Central memory CD8-positive, alpha-beta T cell (primary cell): ENCODE results near the gene UPF3B.
"Not testable (repeated sequence)": the region's sequence is repeated elsewhere in the genome, so short reads cannot be mapped to it uniquely, and the experiment has no call there.

Experiments used
- ATAC-seq: fragments of 150-1000 bp; cut with Tn5 transposase; replicated peaks from 2 replicates; pipeline ENCODE4 v1.10.0; 2022; ENCODE audit warnings: mild to moderate bottlenecking, moderate FRiP score, moderate number of reproducible peaks; ENCODE audit not compliant: poor library complexity, severe bottlenecking; ENCODE audit errors: extremely low read depth
- DNase-seq, 2 donors: peaks; one replicate each; pipeline ENCODE4 v3.0.0; 2021; ENCODE audit warnings: low spot score in 2 of 2
- H3K27ac Mint-ChIP-seq: one replicate; pipeline ENCODE4 v1.8.0; 2022; ENCODE audit warnings: low read depth, mild to moderate bottlenecking, moderate library complexity, mixed read lengths
- H3K27me3 Mint-ChIP-seq: one replicate; pipeline ENCODE4 v1.8.0; 2022; ENCODE audit warnings: mixed read lengths
- H3K36me3 Mint-ChIP-seq: one replicate; pipeline ENCODE4 v1.8.0; 2022; ENCODE audit warnings: mild to moderate bottlenecking, moderate library complexity, mixed read lengths; ENCODE audit not compliant: insufficient read depth
- H3K4me1 Mint-ChIP-seq: one replicate; pipeline ENCODE4 v1.8.0; 2022; ENCODE audit warnings: mixed read lengths
- H3K4me3 Mint-ChIP-seq: one replicate; pipeline ENCODE4 v1.8.0; 2022; ENCODE audit warnings: mild to moderate bottlenecking, moderate library complexity, mixed read lengths
- H3K9me3 Mint-ChIP-seq: one replicate; pipeline ENCODE4 v1.8.0; 2022; ENCODE audit warnings: mixed read lengths

The UPF3B gene

GRCh38 chrX:119808461-119808860, 44.3 kb downstream of the UPF3B start:
- H3K36me3 Mint-ChIP-seq, H3K27me3 Mint-ChIP-seq: not testable (repeated sequence)

DNA sequence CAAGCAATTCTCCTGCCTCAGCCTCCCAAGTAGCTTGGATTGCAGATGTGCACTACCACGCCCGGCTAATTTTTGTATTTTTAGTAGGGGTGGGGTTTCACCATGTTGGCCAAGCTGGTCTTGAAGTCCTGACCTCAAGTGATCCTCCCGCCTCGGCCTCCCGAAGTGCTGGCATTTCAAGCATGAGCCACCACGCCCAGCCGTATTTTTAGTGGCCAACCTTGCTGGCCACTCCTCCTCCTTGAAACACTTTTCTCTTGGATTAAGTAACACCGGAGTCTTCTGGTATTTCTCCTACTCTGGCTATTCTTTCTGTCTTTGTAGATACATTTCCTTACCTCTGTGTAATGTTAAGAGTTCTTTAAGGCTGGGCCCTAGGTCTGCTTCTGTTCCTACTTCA, 50.2 kb downstream of the UPF3B start:
- H3K27ac Mint-ChIP-seq: no peak overlapping the region
- no peak overlapping the region for H3K4me3 Mint-ChIP-seq
- H3K36me3 Mint-ChIP-seq: no peaks in the 10 kb centered on the region
- no peaks in the 10 kb centered on the region for H3K4me1 Mint-ChIP-seq
- ATAC-seq (no peak), DNase-seq (no peak)
- H3K9me3 Mint-ChIP-seq: no peaks in the 10 kb centered on the region
- H3K27me3 Mint-ChIP-seq: no peaks in the 10 kb centered on the region

More at GRCh38 chrX:119808461-119808860, 44.3 kb downstream of the UPF3B start:
- not testable (repeated sequence) for H3K4me3 Mint-ChIP-seq, H3K27ac Mint-ChIP-seq, ATAC-seq, DNase-seq, H3K9me3 Mint-ChIP-seq, H3K4me1 Mint-ChIP-seq

- Mint-ChIP-seq H3K4me1 (no peaks in the 10 kb centered on the region), H3K4me3 (no peak overlapping the region), H3K27ac (no peak overlapping the region), H3K27me3 (no peaks in the 10 kb centered on the region), H3K9me3 (no peaks in the 10 kb centered on the region), H3K36me3 (no peaks in the 10 kb centered on the region)
- DNase-seq (no peak), ATAC-seq (no peak)
These were observed 51.2 kb downstream of the UPF3B start for GRCh38 chrX:119801253-119802221.

DNA sequence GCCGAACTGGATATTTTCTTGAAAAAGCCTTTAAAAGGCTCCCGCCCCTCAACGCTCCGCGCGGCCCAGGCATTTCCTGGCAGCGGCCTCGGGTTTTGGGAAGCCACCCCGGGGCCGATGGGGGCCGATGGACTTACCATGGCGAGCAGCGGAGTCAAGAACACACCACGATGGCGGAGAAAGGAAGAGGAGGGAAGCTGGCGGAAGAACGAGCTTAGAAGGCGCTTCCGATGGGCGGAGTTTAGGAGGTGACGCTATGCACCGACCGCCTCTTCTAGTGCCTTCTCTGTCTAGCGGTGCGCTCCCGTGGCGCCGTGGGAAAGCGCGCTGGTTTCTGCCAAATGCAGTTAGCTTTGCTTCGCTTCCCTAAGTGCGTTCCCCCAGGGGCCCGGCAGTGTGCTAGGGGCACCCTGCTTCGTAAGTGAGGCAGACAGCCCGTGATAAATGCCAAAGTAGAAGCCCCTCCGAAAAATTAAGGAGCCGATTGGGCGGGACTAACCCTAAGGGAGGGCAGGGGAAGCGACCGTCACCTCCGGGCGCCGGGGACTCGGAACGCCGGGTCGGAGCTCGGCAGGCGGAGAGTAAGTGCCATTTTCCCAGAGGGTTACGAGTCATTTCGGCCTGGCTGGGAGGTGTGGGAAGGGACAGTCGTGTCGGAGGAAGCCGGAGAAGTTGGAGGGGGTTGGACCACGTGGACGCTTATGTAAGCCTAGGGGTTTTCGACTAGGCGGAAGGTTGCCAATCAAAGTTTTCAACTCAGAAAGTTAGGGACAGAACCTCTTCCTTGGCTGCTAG, 61.1 kb downstream of the UPF3B start, which contains the start of gene RPL39:
Gene RPL39, minus strand, starts transcription at position 194 of the 795 bp plus-strand sequence. Its CDS starts 54 bp downstream, at position 140.
- Mint-ChIP-seq H3K27me3 (no peaks in the 10 kb centered on the region), H3K4me1 (peaks cover 18% of the 10 kb centered on the region), H3K27ac (peak within 1 kb of the TSS; percentile 97), H3K4me3 (peak within 1 kb of the TSS; percentile 91), H3K9me3 (no peaks in the 10 kb centered on the region), H3K36me3 (peaks cover 25% of the 10 kb centered on the region)
- ATAC-seq (peak; percentile 91), DNase-seq (peak; percentile 55 to 73)

DNA sequence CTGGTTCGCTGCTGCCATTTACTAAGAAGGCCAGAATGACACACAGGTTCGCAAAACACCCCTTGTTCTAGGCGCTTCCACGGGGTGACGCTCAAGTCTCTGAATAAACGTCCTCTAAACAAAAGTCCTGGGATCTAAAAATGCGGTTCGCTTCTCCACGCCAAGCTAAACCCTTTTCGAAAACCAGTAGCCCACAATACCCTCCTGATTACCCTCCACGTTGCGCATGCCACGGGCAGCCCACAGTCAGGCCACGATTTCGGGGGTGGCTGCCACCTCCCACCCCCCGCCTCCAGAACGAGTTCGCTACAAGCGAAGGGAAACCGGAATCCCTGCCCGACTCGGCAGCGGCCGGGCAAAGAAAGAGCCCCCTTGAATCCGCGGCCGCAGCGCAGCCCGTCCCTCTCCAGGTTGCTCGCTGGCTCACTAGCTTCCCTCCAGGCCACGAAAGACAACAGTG, 61.8 kb downstream of the UPF3B start:
- ATAC-seq (peak; percentile 40), DNase-seq (peak in 1 of 2 donors; percentile 13)
- peak overlapping the region; percentile 97 for H3K27ac Mint-ChIP-seq
- peaks cover 31% of the 10 kb centered on the region for H3K36me3 Mint-ChIP-seq
- no peaks in the 10 kb centered on the region for H3K27me3 Mint-ChIP-seq
- H3K9me3 Mint-ChIP-seq: no peaks in the 10 kb centered on the region
- H3K4me3 Mint-ChIP-seq: peak overlapping the region; percentile 91
- H3K4me1 Mint-ChIP-seq: peaks cover 18% of the 10 kb centered on the region

DNA sequence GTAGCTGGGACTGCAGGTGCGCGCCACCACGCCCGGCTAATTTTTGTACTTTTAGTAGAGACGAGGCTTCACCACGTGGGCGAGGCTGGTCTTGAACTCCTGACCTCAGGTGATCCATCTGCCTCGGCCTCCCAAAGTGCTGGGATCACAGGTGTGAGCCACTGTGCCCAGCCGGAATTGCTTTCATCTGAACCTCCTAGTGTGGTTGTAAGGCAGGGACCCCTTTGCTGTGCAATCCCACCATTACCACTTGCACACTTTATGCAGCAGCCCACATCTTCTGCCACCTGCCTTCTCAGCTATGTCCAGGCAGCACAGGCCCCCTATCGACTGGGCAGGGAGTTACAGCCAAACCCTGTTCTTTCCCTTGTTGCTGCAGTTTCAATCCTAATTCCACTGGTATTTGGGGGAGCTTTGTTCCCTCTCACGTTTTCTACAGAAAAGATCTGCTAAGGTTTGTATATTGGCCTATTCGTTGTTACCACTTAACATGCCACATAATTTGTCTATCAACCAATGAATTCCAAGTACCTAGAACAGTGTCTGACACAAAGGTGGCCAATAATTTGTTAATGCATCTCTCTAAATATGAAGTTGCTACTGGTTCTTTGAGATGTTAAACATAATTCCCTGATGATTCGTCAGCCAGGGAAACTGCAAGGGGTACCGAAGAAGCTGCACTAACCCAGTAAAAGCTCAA, 67.9 kb downstream of the UPF3B start:
- ATAC-seq: peak; percentile 59
- Mint-ChIP-seq H3K4me1 (peaks cover 25% of the 10 kb centered on the region), H3K27ac (no peak overlapping the region), H3K36me3 (peaks cover 34% of the 10 kb centered on the region), H3K4me3 (peak overlapping the region; percentile 23), H3K9me3 (no peaks in the 10 kb centered on the region), H3K27me3 (no peaks in the 10 kb centered on the region)
- peak in 1 of 2 donors; percentile 20 for DNase-seq
